Measurements from ENCODE around the gene NEDD9. TPM values are rescaled to one million over a fixed set of nuclear protein-coding genes. Genes with fewer than 3 reads are reported as not detected.

Gene NEDD9
- total and polyA plus RNA-seq, 2 of the 4 experiments (the other 2 are of a cell fraction), result 7.6 to 16.5 TPM

GRCh38 chr6:11276228-11276627 is 43.8 kb upstream of the NEDD9 start:
- peak overlapping the region; percentile 94 for H2BK20ac ChIP-seq (ENCODE audit: low read depth, low read length)
- DNase-seq (no peak), ATAC-seq (ENCODE audit: low read depth) (no peak)
- no peak overlapping the region for H3K9ac ChIP-seq (ENCODE audit: low read depth, low read length)
- no peaks in the 10 kb centered on the region for H3K9me3 ChIP-seq (ENCODE audit: control insufficient read depth, insufficient read depth, low read length)
- no peaks in the 10 kb centered on the region; a peak in 1 of 4 replicates for H3K79me1 ChIP-seq (ENCODE audit: low read depth in 1 of 2, low read length in 2 of 2)
- H2AK9ac ChIP-seq (replicated peaks; ENCODE audit: low read depth, low read length, poor library complexity), result no peak overlapping the region
- in situ Hi-C loops (cut with MboI; ENCODE audit: low sequenced_read_pairs), result no loop called here
- peak overlapping the region; percentile 86 for H2AK5ac ChIP-seq (ENCODE audit: low read depth, low read length)
- intact Hi-C loops (cut with micrococcal nuclease), result no loop called here
- no peak overlapping the region for H3K4me2 ChIP-seq (ENCODE audit: low read depth, low read length)
- ChIA-PET CTCF (interaction anchor here (1.0 kb wide), 1 partner anchor 220 kb away, joined by 3 read pairs; no protein-coding TSS in a partner anchor), POLR2A (ENCODE audit: unreplicated experiment) (no interaction called here)
- H3K56ac ChIP-seq (ENCODE audit: extremely low read depth, insufficient read depth, low read length), result no peak overlapping the region
- H3K14ac ChIP-seq (replicated peaks; ENCODE audit: low read depth, low read length), result peak overlapping the region; percentile 84
- H3K4me1 ChIP-seq (ENCODE audit: control insufficient read depth, insufficient read depth, low read length), result peaks cover 30% of the 10 kb centered on the region
- H3K27ac ChIP-seq (ENCODE audit: insufficient read depth, low read length), result no peak overlapping the region
- no TSS peak for BruUV-seq (replicated peaks)
- no peaks in the 10 kb centered on the region for H3K27me3 ChIP-seq (ENCODE audit: control insufficient read depth, insufficient read depth, low read length)
- no peaks in the 10 kb centered on the region for H3K36me3 ChIP-seq (ENCODE audit: control insufficient read depth, insufficient read depth, low read length)
- peak overlapping the region; percentile 3 to 83; a peak in 2 of 4 replicates for H4K8ac ChIP-seq (ENCODE audit: low read depth in 2 of 2, low read length in 2 of 2)
- H2AFZ ChIP-seq (replicated peaks; ENCODE audit: low read length, poor library complexity), result no peak overlapping the region
- H3K4ac ChIP-seq (ENCODE audit: low read depth, low read length), result peak overlapping the region; percentile 88
- WGBS, 2 experiments (ENCODE audit: extremely low coverage in 2 of 2, insufficient read length in 1 of 2), result no CpG with 5 or more reads among the region's 8 CpGs
- peak overlapping the region; percentile 71; the same call in 1 of the 2 replicates for H4K91ac ChIP-seq (ENCODE audit: insufficient read depth, low read depth, low read length)
- no peaks in the 10 kb centered on the region for H4K20me1 ChIP-seq (ENCODE audit: insufficient read depth, low read length)
- H3K4me3 ChIP-seq (ENCODE audit: insufficient read depth, low read depth, low read length), result no peak overlapping the region
- H2BK5ac ChIP-seq (ENCODE audit: low read depth, low read length, poor library complexity, severe bottlenecking), result peak overlapping the region; percentile 57
- dilution Hi-C loops (cut with HindIII; ENCODE audit: low sequenced_read_pairs, unreplicated experiment), result no loop called here
- no peak overlapping the region; the same call in 1 of the 2 replicates for H3K18ac ChIP-seq (ENCODE audit: low read depth, low read length)
- no peak for TF ChIP-seq USF2 (IDR thresholded peaks at IDR 0.05; ENCODE audit: low read depth, low read length)
- TF ChIP-seq RAD21 (IDR thresholded peaks at IDR 0.05; ENCODE audit: low read length), result no peak
- no peak for TF ChIP-seq RCOR1 (IDR thresholded peaks at IDR 0.05; ENCODE audit: insufficient replicate concordance, low read length)
- H3K23ac ChIP-seq (ENCODE audit: low read depth, low read length), result no peak overlapping the region
- peak overlapping the region; percentile 54; the same call in 2 of the 3 replicates for H2BK15ac ChIP-seq (ENCODE audit: low read depth, low read length)
- H2BK120ac ChIP-seq (ENCODE audit: low read depth, low read length), result peak overlapping the region; percentile 98
- no peak overlapping the region for H4K5ac ChIP-seq (ENCODE audit: low read depth, low read length)
- peaks cover 38% of the 10 kb centered on the region for H3K9me1 ChIP-seq (ENCODE audit: insufficient read depth, low read length)

Measured in IMR-90 (cell line).